Endothelial cell of umbilical vein (primary cell): ENCODE data around the gene RPS23. TPM values are rescaled to one million over a fixed set of nuclear protein-coding genes. Genes with fewer than 3 reads are reported as not detected.

Source experiments
- BruUV-seq: library from RNA; stranded (reverse); fragments of 400-500 nt; replicated peaks from 2 replicates; lab custom pipeline; 2021; lab: Mats Ljungman, UMichigan
- CTCF ChIA-PET: fragments of 300-600, 350-600 bp; sonication (Branson Sonifier 250); formaldehyde crosslinking; loops from one replicate; lab custom pipeline; 2021; ENCODE audit warnings: antibody characterized with exemption, inconsistent platforms; lab: Charles Lee
- POLR2A ChIA-PET: fragments of 300-600, 350-600 bp; sonication (Branson Sonifier 250); formaldehyde crosslinking; loops from one replicate; lab custom pipeline; 2021; ENCODE audit warnings: antibody characterized with exemption, inconsistent platforms; lab: Charles Lee
- DNase-seq: peaks from one replicate; pipeline ENCODE4 v3.0.0-alpha.2; 2011; ENCODE audit warnings: low read depth, low spot score
- FAIRE-seq: peaks from 2 replicates; lab custom pipeline; 2011; peaks lifted over from hg19 to GRCh38; lab: Jason Lieb, UNC
- H2AFZ ChIP-seq: 2 replicates; pipeline ENCODE4 v1.6.0; 2012; ENCODE audit warnings: low read depth, low read length, control low read depth, inconsistent platforms
- H3K27ac ChIP-seq: 2 replicates; pipeline ENCODE4 v1.5.1; 2011; ENCODE audit warnings: low read depth, mild to moderate bottlenecking, control low read depth, low read length, moderate library complexity; ENCODE audit not compliant: insufficient read depth
- H3K27me3 ChIP-seq, 2 experiments: 2 replicates each; pipeline versions ENCODE4 v1.6.0 to v1.6.1; 2011; ENCODE audit warnings: low read length in 2 of 2, mixed read lengths in 1 of 2; ENCODE audit not compliant: control insufficient read depth in 2 of 2, insufficient read depth in 2 of 2
- H3K36me3 ChIP-seq, 2 experiments: 2 replicates in 1 of 2; 3 replicates in 1 of 2; pipeline ENCODE4 v1.5.1; 2011; ENCODE audit warnings: low read length in 2 of 2, mild to moderate bottlenecking in 1 of 2, moderate library complexity in 1 of 2; ENCODE audit not compliant: control insufficient read depth in 2 of 2, insufficient read depth in 2 of 2; ENCODE audit errors: extremely low read depth in 1 of 2
- H3K4me1 ChIP-seq: 3 replicates; pipeline ENCODE4 v1.5.1; 2011; ENCODE audit warnings: mild to moderate bottlenecking, low read length; ENCODE audit not compliant: control insufficient read depth, insufficient read depth; ENCODE audit errors: extremely low read depth
- H3K4me2 ChIP-seq: 2 replicates; pipeline ENCODE4 v1.6.1; 2011; ENCODE audit warnings: low read length, control low read depth, mixed read lengths; ENCODE audit not compliant: insufficient read depth
- H3K4me3 ChIP-seq, 3 experiments: fragments of 200-600 bp in 1 of 3; sonication (generic), shearing (Covaris generic) in 1 of 3; replicated peaks in 1 of 3; 2 replicates each; pipeline ENCODE4 v1.5.1; 2011 to 2016; ENCODE audit warnings: control low read depth in 3 of 3, low read length in 3 of 3, mild to moderate bottlenecking in 2 of 3, inconsistent platforms in 1 of 3, low read depth in 1 of 3, moderate library complexity in 1 of 3; ENCODE audit not compliant: insufficient read depth in 1 of 3
- H3K79me2 ChIP-seq: 2 replicates; pipeline ENCODE4 v1.6.0; 2012; ENCODE audit warnings: low read length, inconsistent platforms; ENCODE audit not compliant: control insufficient read depth, insufficient read depth
- H3K9ac ChIP-seq: replicated peaks from 2 replicates; pipeline ENCODE3; 2011; ENCODE audit warnings: low read length, control low read depth; ENCODE audit not compliant: insufficient read depth; ENCODE audit errors: extremely low read depth
- H3K9me1 ChIP-seq: replicated peaks from 3 replicates; pipeline ENCODE4 v1.6.0; 2011; ENCODE audit warnings: mild to moderate bottlenecking, low read length; ENCODE audit not compliant: control insufficient read depth, insufficient read depth; ENCODE audit errors: extremely low read depth
- H3K9me3 ChIP-seq: replicated peaks from 2 replicates; pipeline ENCODE4 v1.5.1; 2012; ENCODE audit warnings: low read length, inconsistent platforms; ENCODE audit not compliant: control insufficient read depth, insufficient read depth
- H4K20me1 ChIP-seq: replicated peaks from 2 replicates; pipeline ENCODE3; 2011; ENCODE audit warnings: mild to moderate bottlenecking, low read length; ENCODE audit not compliant: control insufficient read depth, insufficient read depth; ENCODE audit errors: extremely low read depth
- EZH2 ChIP-seq: IDR thresholded peaks from 2 replicates; pipeline ENCODE4 v1.6.1; 2012; ENCODE audit warnings: borderline replicate concordance, low read depth, mild to moderate bottlenecking, moderate library complexity, low read length, inconsistent platforms; ENCODE audit not compliant: severe bottlenecking
- GATA2 ChIP-seq: IDR thresholded peaks from 2 replicates; pipeline ENCODE4 v1.7.0; 2011; ENCODE audit warnings: low read depth, mild to moderate bottlenecking, moderate library complexity, mixed read lengths, low read length; ENCODE audit not compliant: insufficient read length, insufficient read depth
- JUN ChIP-seq: IDR thresholded peaks from 2 replicates; pipeline ENCODE4 v1.6.1; 2011; ENCODE audit warnings: borderline replicate concordance, low read depth; ENCODE audit not compliant: insufficient read length, insufficient read depth
- MAX ChIP-seq: IDR thresholded peaks from 2 replicates; pipeline ENCODE4 v1.6.1; 2011; ENCODE audit not compliant: insufficient read depth, insufficient read length
- MYC ChIP-seq: IDR thresholded peaks from one replicate; pipeline ENCODE4 v1.6.1; 2011; ENCODE audit warnings: mild to moderate bottlenecking, low read depth, low read length
- POLR2AphosphoS5 ChIP-seq: IDR thresholded peaks from 2 replicates; pipeline ENCODE4 v1.6.1; 2012; ENCODE audit warnings: low read depth, mild to moderate bottlenecking, control low read depth, low read length, moderate library complexity; ENCODE audit not compliant: insufficient read depth
- dilution Hi-C: fragments of 300-500 bp; cut with MboI; formaldehyde crosslinking; loops from one replicate; pipeline ENCODE4 v1.15.0; 2019; ENCODE audit warnings: low sequenced_read_pairs; ENCODE audit not compliant: extremely low pct_ligation_motif_present
- intact Hi-C: fragments of 100-400 bp; cut with micrococcal nuclease; formaldehyde crosslinking; loops from one replicate; pipeline ENCODE4 v1.10.0; 2022
- polyA plus RNA-seq, 4 experiments: library from polyadenylated mRNA; depleted of rRNA in 3 of 4; stranded (reverse) in 3 of 4; unstranded in 1 of 4; fragments of >200 nt; gene quantifications; 2 replicates each; pipeline versions ENCODE4 v1.2.1 to v1.2.3, GENCODE V29; 2011 to 2012; ENCODE audit warnings: missing spikeins in 1 of 4
- total RNA-seq: library from RNA; stranded (reverse); gene quantifications from 2 replicates; pipeline ENCODE4 v1.2.3, GENCODE V29; 2021
- TF ChIP-seq, protein P1 (sequence below), 2 donors: IDR thresholded peaks; 1 replicate in 1 of 2; 2 replicates in 1 of 2; pipeline ENCODE4 v1.5.1; 2011; ENCODE audit warnings: low read length in 2 of 2, mild to moderate bottlenecking in 2 of 2, moderate library complexity in 2 of 2, control low read depth in 1 of 2, inconsistent platforms in 1 of 2, low read depth in 1 of 2; ENCODE audit not compliant: insufficient read depth in 1 of 2; ENCODE audit errors: extremely low read depth in 1 of 2

The RPS23 gene
- total and polyA plus RNA-seq, 2 donors (not counting 3 experiments of a cell fraction or from before 2014, with no cell fraction given): 2,037 to 3,265 TPM

DNA sequence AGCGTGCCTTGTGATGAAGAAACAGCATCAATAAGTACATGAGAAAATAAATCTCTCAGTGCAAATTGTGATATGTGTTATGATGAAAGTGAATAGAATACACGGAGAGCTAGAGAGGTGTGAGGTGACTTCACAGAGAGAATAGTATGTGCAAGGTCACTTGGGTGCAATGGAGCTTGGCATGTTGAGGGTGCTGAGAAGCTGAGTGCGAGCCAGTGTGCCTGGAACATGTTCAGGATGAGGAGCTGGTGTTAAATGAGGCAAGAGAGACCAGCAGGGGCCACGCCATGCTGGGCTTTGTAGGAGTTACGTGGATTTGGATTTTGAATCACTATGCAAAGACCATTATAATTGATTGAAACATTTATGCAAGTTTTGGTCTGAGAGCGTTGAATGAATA is 12.8 kb upstream of the RPS23 start:
- H3K9me3 ChIP-seq: no peaks in the 10 kb centered on the region
- H3K4me2 ChIP-seq: no peak overlapping the region
- POLR2A ChIA-PET: no interaction called here
- no peaks in the 10 kb centered on the region for H3K27me3 ChIP-seq
- BruUV-seq: no TSS peak
- H3K79me2 ChIP-seq: no peaks in the 10 kb centered on the region
- H3K9ac ChIP-seq: no peak overlapping the region
- CTCF ChIA-PET: no interaction called here
- H3K9me1 ChIP-seq: no peaks in the 10 kb centered on the region
- H4K20me1 ChIP-seq: no peaks in the 10 kb centered on the region
- no peak overlapping the region for H2AFZ ChIP-seq
- dilution Hi-C loops: no loop called here
- TF ChIP-seq MYC (no peak), POLR2AphosphoS5 (no peak), GATA2 (no peak), JUN (no peak), EZH2 (no peak), MAX (no peak)
- TF ChIP-seq, protein P1, sequence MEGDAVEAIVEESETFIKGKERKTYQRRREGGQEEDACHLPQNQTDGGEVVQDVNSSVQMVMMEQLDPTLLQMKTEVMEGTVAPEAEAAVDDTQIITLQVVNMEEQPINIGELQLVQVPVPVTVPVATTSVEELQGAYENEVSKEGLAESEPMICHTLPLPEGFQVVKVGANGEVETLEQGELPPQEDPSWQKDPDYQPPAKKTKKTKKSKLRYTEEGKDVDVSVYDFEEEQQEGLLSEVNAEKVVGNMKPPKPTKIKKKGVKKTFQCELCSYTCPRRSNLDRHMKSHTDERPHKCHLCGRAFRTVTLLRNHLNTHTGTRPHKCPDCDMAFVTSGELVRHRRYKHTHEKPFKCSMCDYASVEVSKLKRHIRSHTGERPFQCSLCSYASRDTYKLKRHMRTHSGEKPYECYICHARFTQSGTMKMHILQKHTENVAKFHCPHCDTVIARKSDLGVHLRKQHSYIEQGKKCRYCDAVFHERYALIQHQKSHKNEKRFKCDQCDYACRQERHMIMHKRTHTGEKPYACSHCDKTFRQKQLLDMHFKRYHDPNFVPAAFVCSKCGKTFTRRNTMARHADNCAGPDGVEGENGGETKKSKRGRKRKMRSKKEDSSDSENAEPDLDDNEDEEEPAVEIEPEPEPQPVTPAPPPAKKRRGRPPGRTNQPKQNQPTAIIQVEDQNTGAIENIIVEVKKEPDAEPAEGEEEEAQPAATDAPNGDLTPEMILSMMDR (IDR thresholded peaks at IDR 0.05; ENCODE audit: extremely low read depth in 1 of 2, insufficient read depth in 1 of 2, low read depth in 1 of 2, low read length in 2 of 2): no peak
- DNase-seq (no peak), FAIRE-seq (no peak)
- intact Hi-C loops: no loop called here
- no peaks in the 10 kb centered on the region for H3K4me1 ChIP-seq
- H3K27ac ChIP-seq: no peak overlapping the region
- H3K36me3 ChIP-seq: no peaks in the 10 kb centered on the region
- H3K4me3 ChIP-seq: no peak overlapping the region
